ENCODE results near the gene STKLD1. TPM values are rescaled to one million over a fixed set of nuclear protein-coding genes. Genes with fewer than 3 reads are reported as not detected.

The STKLD1 gene
- total RNA-seq, 1 donor from 2014 or later: 1.6 TPM

DNA sequence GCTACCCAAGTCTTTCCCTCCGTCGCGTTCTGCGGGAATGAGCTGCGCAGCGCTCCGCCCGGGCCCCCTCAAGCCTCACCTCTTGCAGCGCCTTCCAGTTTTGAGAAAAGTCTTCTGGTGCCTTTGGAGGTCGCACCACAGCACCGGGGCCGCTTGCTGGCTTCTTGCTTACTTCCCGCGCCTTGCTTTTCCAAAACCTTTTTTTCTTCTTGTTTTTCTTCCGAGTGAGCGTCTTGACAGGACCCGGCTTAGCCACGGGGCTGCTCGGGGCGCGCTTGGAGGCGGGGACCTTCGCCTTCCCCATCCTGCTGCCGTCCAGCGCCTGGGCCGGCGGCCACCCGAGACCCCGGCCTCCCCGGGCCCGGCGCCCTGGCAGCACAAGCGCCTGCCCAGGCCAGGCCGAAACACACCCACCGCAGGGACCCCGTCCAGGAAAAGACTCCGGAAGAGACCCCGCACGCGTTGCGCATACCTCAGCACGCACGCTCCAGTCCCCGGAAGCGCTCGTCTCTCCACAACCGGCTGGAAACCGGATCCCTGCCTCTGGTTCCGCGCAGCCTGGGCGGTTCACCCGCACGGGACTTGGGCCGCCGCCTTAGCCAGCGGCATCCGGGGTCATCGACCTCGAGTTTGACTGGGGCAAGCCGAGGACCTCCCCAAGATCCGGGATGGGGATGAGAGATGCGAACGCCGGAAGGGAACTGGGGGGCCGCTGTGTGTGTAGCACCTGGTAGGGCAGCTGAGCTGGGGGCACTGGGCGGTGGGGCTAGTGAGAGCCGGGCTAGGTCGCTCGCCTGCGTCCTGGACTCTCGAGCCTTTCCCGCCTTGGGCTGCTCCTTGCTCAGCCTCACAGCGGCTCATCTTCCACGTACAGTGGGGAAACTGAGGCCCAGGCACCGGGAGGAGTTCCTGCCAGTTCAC lies 41.6 kb downstream of the STKLD1 start, which contains the start of gene REXO4:
REXO4 (minus strand) TSS at position 470 of the 921 bp plus-strand sequence; CDS start at position 304, 166 bp downstream.
- DNase-seq: peak; percentile 77

DNA sequence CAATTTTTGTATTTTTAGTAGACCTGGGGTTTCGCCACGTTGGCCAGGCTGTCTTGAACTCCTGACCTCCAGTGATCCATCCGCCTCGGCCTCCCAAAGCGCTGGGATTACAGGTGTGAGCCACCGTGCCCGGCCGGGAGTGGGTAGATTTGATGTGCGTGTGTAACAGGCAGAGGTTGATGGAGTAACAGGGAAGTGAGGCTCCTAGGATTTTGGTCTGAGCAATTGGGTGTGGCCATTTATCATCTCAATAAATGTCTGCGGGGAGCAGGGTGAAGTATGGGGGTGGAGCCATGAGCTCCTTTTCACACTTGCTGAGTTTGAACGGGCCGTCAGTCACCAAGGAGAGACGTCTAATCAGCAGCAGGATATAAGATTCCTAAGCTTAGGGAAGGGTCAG lies 42.8 kb downstream of the STKLD1 start:
- DNase-seq: no peak

DNA sequence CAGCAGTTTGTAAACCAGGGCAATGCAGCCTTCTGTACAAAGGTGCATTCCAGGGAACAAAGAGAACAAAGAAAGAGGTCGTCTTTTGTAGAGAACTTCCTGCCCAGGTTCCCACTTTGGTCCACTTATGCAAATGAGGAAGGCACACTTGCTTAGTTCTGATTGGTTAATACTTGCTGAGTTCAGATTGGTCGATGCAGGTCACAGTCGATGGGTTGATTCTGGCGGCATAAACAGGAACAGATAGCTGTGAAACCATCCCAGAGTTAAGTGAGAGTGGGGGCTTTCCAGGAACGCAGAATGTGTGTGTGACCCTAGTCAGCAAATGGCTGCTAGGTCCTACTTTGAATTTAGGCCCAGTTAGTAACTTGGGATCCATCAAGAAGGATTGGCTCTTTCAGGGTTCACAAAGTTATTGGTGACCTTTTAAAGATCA lies 44.2 kb downstream of the STKLD1 start:
- DNase-seq: no peak

DNA sequence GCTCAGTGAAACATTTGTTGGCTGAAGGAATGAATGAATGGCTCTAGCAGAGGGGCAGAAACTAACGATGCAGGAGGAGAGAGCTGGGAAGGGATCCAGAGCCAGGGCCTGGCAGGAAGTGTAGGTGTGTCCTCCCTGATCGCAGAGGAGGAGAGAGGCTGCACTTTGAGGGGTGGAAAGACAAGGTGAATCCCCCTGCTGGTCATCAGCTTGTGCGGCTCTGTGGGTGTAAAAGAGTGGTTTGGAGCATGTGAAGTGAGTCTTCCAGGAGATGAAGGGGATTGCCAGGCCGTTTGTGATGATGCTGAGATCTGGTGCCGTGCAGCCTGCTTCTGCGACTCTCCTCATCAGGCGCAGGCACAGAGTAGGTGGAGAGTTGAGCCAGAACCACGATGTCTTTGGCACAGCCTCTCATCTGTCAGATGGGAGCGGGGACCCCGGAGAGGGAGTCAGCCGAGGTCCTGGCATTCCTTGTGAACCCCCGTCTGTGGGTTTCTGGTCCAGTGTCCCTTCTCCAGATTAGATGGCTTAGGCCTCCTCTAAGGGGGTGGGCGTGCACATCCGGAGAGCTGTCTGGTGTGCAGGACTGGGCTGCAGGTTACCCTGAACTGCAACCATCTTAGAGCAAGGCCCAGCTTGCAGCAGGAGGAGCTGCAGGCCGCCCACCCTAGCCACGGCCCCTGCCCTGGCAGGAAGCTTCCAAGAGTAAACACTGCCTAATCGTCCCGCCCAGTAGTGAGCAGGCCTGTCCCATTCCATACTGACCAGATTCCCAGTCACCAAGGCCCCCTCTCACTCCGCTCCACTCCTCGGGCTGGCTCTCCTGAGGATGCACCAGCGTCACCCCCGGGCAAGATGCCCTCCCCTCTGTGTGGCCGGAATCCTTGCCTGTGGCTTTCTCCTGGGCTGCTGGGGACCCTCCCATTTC lies 45.7 kb downstream of the STKLD1 start, which contains the start of gene ADAMTS13:
ADAMTS13 (plus strand) TSS at position 753 of the 928 bp plus-strand sequence; CDS start at position 830, 77 bp downstream.
- DNase-seq: no peak

DNA sequence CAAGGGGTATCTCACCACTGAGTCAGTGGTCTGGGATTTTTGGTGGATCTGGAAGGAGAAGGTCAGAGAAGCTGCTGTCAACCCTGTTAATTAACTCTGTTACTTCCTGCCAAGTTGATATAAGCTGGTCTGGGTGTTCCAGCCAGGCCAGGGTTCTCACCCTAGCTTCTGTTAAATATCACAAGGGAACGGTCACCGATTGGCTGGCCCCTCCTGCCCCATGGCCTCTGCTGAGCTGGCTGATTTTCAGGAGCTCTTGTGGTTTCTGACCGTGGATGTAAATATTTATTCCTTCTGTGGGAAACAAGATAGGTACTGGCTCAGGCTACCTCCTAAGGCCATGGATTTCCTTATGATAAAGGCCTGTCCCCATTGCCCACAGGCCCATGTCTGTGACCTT lies 47.0 kb downstream of the STKLD1 start:
- no peak for DNase-seq

DNA sequence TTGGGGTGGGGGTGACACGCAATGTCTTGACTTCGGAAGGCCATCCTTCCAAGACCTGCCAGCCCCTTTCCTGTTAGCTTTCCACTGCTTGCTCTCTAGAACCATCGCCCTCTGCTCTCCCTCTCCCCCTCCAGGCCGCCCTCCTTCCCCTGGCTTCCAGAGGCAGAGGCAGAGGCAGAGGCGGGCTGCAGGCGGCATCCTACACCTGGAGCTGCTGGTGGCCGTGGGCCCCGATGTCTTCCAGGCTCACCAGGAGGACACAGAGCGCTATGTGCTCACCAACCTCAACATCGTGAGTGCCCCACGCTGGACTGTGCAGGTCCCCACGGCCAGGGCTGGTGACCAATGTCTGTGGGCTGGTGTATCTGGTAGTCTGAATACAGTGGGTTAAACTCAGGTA lies 48.0 kb downstream of the STKLD1 start:
- no peak for DNase-seq

DNA sequence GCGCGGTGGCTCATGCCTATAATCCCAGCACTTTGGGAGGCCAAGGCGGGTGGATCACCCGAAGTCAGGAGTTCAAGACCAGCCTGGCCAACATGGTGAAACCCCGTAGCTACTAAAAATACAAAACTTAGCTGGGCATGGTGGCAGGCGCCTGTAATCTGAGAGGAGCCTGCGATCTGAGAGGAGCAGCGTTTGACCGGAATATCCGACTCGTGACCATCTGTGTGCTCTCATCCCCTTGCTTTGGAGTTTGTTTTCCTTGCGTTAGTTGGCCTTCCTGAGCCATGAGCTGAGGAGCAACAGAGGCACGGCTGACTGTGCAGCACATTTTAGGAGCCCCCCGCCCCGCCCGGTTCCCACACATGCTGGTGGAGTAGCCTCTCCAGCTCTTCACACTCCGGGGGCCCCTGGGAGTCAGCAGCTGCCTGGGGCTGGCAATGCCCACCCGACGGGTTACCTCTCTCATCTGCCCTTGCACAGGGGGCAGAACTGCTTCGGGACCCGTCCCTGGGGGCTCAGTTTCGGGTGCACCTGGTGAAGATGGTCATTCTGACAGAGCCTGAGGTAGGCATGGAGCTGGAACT lies 49.0 kb downstream of the STKLD1 start:
- DNase-seq: no peak

DNA sequence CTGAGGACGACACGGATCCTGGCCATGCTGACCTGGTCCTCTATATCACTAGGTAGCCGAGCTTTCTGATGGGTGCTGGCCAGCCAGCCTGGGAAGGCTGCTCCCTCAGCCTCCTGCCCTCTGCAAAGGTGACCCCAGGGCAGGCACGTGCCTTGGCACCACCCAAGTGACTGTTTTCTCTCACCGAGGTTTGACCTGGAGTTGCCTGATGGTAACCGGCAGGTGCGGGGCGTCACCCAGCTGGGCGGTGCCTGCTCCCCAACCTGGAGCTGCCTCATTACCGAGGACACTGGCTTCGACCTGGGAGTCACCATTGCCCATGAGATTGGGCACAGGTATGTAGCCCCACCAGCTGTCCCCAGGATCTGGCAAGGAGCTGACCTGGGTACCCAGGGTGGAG lies 49.8 kb downstream of the STKLD1 start:
- no peak for DNase-seq

DNA sequence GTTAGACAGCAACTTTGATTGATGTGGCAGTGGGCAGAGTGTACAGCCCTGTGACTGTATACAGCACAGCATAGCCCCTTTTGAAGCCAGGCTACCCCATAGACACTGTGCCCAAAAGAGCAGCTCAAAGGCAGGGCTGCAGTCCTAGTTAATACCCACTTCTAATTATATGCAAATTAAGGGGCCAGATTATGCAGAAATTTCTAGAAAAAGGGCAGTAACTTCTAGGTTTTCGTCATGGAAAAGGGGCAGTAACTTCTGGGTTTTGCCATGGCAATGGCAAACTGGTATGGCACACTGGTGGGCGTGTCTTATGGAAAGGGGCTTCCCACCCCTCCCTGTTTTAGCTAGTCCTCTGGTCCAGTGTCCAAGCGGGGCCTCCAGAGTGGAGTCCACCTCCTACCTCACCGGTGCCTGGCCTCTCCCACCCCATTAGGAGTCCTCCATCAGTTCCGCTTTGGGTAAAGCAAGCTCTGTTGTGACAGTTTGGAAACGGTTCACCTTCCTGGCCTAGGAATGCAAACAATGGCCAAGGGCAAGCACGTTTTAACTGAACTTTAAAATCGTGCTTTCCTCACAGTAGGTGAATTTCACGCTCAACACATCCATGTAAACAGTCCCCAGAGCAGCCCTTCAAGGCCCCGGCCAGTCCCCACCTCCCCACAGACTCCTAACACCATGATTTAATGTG lies 51.6 kb downstream of the STKLD1 start:
- no peak for DNase-seq

DNA sequence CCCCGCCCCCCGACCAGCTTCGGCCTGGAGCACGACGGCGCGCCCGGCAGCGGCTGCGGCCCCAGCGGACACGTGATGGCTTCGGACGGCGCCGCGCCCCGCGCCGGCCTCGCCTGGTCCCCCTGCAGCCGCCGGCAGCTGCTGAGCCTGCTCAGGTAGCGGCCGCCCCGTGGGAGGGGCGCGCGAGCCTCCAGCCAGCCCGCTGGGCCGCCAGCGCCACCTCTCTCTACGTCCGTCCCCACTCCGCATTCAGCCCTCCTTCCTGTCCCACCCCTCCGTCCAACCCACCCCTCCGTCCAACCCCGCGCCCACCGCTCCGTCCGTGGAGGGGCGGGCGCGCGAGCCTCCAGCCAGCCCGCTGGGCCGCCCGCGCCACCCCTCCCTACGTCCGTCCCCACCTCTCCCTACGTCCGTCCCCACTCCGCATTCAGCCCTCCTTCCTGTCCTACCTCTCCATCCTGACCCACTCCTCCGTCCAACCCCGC lies 52.5 kb downstream of the STKLD1 start:
- DNase-seq: no peak

DNA sequence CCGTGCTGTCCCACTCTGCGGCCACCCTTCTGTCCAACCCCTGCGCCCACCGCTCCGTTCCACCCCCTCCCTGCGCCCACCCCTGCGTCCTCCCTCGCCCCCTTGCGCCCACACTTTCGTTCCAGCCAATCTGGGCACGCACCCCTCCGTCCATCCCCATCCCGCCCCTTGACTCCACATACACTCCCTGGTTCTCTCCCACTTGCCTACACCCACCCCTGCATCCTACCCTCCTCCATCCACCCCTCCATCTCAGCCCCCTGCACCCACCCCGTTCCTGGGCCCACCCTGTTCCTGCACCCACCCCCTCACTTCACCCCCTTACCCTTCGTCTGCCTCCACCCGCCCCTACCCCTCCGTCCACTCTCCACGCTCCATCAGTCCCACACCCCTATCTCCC lies 53.0 kb downstream of the STKLD1 start:
- no peak for DNase-seq

DNA sequence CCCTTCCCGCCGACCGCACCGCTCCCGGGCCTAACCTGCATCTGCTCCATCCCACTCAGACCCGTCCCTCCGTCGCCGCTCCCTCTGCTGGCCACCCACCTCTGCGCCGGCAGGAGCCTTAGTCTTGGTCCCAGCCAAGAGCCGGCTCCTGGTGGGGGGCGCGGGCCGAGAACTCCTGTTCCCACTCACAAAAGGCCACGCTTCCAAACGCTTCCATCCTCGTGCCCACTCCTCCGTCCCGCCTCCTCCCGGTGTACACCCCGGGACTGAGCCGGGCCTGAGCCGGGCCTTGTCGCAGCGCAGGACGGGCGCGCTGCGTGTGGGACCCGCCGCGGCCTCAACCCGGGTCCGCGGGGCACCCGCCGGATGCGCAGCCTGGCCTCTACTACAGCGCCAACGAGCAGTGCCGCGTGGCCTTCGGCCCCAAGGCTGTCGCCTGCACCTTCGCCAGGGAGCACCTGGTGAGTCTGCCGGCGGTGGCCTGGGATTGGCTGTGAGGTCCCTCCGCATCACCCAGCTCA lies 53.5 kb downstream of the STKLD1 start:
- no peak for DNase-seq

DNA sequence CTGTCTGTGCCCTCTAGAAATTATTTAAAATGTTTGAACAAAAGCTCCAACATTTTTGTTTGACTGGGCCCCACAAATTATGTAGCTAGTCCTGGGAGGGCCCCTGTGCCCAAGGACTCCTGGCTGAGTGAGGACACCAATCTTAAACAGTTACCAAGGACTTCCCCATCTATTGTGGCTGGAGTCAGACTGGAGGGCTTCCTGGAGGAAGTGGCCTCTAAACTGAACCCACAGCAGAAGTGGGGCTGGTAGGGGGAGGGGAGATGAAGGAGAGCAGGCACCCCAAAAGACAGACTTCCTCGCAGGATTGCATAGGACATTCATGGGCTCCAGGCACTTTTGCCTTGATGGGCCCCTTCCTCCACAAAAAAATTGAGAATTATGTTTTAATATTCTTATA lies 54.1 kb downstream of the STKLD1 start:
- no peak for DNase-seq

DNA sequence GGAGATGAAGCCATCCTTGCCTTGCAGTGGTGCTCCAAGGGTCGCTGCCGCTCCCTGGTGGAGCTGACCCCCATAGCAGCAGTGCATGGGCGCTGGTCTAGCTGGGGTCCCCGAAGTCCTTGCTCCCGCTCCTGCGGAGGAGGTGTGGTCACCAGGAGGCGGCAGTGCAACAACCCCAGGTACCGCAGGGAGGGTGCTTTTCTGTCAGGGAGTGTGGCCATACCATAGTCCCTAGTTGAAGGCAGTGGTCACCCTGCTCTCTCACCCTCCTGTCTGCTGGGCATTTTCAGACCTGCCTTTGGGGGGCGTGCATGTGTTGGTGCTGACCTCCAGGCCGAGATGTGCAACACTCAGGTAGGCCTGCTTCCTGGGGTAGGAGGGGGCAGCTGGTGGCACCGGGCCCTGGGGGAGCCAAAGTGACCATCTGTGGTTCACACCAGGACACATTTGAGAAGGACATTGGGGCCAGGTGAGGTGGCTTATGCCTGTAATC lies 57.2 kb downstream of the STKLD1 start:
- DNase-seq: no peak

DNA sequence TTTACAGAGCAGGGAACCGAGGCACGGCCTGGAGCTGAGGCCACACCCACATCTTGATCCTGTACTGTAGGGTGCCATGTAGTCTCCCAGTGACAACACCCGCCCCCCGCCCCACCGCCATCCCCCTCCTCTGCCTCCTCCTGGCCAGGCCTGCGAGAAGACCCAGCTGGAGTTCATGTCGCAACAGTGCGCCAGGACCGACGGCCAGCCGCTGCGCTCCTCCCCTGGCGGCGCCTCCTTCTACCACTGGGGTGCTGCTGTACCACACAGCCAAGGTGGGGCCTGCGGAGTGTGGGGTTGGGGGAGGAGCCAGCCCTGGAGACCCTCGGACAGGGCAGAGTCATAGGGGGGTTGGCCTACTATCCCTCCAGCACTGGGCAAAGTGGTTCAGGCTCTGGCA lies 60.5 kb downstream of the STKLD1 start:
- no peak for DNase-seq

DNA sequence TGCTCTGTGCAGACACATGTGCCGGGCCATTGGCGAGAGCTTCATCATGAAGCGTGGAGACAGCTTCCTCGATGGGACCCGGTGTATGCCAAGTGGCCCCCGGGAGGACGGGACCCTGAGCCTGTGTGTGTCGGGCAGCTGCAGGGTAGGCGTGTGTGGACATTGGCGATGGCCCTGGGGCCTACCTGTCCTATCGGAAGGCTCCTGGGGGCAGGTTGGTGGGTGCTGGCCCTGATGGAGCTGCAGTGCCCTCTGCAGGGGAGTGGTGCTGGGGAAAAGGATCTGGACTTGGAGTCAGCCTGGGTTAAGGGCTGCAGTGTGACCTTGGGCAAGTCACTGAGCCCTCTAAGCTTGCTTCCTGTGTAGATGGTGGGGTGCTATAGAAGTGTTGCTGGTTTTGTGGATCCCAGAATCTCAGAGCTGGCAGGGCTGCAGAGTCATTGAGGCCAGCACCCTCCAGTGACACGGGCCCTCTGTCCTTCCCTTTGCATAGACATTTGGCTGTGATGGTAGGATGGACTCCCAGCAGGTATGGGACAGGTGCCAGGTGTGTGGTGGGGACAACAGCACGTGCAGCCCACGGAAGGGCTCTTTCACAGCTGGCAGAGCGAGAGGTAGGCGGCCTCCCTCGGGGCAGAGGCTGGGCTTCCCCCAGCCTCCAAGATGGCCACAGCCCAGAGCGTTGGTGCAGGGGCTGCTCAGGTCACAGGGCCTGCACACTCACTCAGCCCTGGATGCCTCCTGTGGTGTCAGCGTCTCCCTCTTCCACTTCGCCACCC lies 61.8 kb downstream of the STKLD1 start:
- DNase-seq: no peak

DNA sequence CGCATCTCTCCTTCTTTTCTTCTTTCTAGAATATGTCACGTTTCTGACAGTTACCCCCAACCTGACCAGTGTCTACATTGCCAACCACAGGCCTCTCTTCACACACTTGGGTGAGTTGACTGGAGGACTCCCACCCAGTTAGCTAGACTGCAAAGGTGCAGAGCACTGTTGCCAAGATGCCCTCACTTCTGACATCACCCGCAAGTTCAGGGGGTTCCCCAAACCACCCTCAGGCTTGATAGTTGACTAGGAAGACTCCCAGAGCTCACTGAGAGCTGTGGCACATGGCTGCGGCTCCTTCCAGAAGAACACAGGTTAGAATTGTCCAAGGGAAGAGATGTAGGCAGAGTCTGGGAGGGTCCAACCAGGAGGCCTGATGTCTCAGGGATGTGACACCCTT lies 63.2 kb downstream of the STKLD1 start:
- no peak for DNase-seq

DNA sequence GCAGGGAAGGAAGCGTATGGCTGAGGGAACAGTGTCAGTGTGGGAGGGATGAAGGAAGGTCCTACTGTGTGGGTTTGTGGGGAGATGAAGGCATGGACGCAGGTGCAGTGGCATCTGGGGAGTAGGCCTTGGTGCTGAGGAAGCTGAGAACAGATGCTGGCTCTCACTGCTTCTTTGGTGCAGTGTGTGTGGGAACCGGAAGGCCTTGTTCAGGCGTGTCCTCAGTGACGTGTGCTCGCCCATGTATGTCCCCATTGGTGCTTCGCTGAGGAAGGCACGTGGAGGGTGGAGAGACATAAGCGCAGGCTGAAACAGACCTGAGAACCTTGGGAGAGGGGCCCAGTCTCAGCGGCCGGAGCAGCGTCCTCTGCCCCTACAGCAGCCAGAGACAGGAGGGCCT lies 64.7 kb downstream of the STKLD1 start:
- DNase-seq: no peak

DNA sequence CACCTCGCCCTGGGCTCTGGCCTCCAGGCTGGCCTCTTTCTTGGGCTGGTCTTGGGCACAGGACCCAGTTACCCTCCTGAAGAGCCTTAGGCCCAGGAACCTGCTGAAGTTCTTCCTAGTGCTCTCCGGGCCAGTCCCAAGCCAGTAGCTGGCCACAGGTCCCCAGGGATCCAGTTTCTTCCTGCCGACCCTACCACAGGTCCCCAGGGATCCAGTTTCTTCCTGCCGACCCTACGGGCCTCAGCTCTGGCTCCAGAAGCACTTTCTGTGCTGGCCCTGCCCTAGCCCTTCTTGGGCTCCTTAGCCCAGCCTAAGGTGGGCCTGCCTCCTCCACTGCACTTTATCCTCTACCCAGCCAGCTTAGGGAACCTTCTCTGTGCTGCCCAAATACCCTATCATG lies 65.4 kb downstream of the STKLD1 start:
- DNase-seq: no peak

DNA sequence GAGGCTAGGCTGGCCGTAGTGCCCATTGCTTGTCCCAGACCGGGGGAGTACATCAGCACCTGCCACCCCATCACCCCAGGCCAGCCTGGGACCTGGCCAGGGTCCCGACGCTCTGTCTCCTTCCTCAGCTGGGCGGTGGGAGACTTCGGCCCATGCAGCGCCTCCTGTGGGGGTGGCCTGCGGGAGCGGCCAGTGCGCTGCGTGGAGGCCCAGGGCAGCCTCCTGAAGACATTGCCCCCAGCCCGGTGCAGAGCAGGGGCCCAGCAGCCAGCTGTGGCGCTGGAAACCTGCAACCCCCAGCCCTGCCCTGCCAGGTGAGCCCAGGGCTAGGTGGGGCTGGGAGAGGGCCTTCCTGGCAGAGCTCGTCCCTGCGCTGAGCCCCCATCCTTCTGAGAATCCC lies 67.1 kb downstream of the STKLD1 start:
- no peak for DNase-seq

Measured in occipital lobe (tissue), 2 donors.